Measurements from ENCODE around the gene GOLM1.

Gene GOLM1

DNA sequence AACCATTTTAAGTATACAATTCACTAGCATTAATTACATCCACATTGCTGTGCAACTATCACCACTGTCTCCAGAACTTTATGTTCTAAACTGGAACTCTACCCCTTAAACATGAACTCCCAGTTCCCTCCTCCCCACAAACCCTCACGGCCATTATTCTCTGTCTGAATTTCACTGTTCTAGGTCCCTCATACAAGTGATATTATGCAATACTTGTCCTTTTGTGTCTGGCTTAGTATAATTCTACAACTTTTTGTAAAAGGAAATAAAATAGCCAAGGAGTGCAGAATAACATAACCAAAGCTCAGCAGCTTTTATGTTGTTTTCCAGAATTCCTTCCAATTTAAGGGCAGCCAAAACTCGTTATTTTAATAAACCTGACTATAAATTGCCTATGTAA lies 105.2 kb downstream of the GOLM1 start:
- in situ Hi-C loops (cut with HindIII; ENCODE audit: low sequenced_read_pairs), result no loop called here

DNA sequence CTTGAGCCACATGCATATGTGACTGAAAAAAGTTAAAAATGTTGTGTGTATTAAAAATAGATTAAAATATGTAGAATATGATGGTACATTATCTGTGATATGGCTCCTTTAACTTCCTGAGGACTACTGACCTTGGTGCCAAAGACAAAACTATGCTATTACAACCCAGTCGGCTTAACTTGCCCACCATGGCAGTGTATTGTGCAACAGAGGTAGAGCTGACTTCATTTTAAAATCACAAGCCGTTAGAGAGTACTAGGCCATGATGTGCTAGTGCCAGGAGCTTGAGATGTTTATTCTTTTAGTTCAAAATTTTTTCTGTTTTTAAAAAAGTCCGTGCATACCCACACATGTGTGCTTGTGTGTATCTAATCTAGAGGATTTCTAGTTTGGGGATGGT lies 112.1 kb downstream of the GOLM1 start:
- in situ Hi-C loops (cut with HindIII; ENCODE audit: low sequenced_read_pairs), result no loop called here

DNA sequence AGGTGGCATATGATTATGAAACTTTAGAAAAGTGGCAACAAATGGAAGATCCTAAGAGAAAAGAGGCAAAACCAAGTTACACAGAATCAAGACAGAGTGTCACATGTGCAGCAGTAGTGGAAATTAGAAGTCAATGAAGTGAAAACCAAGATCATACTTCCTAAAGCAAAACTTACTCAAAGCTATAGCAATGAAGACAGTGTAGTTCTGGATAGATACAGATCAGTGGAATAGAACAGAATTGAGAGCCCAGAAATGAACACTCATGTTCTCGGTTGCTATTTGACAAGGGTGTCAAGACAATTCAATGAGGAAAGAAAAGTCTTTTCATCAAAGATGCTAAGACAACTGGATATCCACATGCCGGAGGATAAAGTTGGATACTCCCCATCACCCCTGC lies 114.9 kb downstream of the GOLM1 start:
- in situ Hi-C loops (cut with HindIII; ENCODE audit: low sequenced_read_pairs), result no loop called here

DNA sequence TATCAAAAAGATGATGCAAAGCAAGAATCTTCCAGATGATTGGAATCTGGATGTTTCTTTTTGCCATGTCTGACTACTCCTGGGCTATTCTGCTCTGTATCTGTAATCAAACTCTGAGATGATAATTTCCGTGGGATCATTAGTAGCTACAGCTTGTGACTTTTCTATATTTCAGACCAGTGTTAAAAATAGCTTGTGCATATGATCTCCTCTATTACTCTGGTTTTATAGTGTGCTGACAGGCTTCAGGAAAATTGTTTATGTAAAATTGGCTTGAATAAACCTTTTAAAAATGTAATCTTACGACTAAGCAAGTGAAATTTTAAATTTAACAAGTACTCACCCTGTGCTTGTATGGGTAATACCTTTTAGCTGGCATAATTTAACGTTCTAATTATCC lies 118.0 kb downstream of the GOLM1 start:
- in situ Hi-C loops (cut with HindIII; ENCODE audit: low sequenced_read_pairs), result no loop called here

DNA sequence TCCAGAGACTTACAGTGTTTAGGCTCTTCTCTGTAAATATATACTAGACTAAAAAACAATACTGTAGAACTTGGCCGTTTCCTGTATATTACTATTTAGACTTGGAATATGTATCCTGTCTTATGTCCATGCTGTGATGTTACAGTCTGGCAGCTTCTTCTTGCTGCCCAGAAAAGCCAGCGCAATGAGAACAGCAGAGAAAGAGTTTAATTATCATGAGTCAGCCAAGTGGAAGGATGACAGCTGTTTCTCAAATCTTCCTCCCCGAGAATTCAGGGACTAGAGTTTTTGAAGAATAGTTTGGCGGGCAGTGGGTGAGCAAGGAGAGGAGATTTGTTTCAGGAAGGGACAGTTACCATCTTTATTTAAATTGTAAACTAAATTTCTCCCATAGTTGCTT lies 120.9 kb downstream of the GOLM1 start:
- in situ Hi-C loops (cut with HindIII; ENCODE audit: low sequenced_read_pairs), result no loop called here

Data from endothelial cell of hepatic sinusoid (primary cell).